GM19351 (cell line): ENCODE results near the gene IRF2BP1.
"Not testable (repeated sequence)": the region's sequence is repeated elsewhere in the genome, so short reads cannot be mapped to it uniquely, and the experiment has no call there.

Source experiments
- ATAC-seq: cut with Tn5 transposase; IDR thresholded peaks from one replicate; pipeline ENCODE4 v1.9.1; 2021; ENCODE audit warnings: mild to moderate bottlenecking, moderate library complexity; ENCODE audit not compliant: unreplicated experiment

The IRF2BP1 gene

DNA sequence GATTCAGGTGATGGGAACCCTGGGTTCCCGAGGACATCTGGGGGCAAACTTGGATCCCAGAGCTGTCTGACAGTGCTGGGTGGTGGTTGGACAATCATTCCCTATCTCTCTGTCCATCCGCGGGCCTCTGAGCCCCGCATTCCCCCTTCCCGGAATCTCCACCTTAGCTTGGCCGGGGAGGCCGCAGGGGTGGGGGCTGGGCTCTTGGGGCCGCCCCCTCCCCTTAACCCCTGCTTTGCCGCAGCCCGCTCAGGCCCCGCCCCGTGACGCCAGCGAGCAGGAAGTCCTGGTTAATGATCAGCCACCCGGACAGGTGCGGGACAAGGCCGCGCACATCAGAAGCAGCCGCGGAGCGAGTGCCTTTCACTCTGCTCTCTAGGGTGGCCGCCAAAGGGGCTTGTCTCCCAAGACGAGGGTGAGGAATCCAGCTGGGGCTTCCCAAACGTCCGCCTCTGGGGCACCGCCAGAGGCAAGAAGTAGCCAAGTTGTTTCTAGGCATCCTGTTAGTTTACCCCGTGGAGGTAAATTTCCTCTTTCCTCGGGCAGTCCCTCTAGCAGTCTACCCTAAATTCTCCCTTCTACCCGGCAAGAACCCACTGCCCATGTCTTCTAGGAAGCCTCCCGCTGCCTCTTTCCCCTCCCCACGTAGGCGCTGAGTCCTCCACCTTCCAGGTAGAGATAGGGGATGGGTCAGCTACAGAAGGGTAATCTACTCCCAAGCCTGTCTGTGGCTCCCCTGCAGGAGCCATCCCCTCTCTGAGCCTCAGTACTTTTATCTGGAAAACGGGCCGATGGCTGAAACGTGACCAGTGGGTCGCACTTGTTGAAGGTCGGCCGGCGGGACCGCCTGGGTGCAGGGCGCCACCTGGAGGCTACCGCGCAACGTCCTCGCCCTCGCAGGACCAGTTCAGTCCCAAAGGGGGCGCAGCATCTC is 3.0 kb downstream of the IRF2BP1 start:
- ATAC-seq = no peak

GRCh38 chr19:45881909-45882528 is 3.9 kb downstream of the IRF2BP1 start:
- ATAC-seq = no peak

GRCh38 chr19:45881082-45881908 is 4.6 kb downstream of the IRF2BP1 start:
- ATAC-seq = no peak

- no peak for ATAC-seq
Measured at GRCh38 chr19:45879971-45880370, 6.0 kb downstream of the IRF2BP1 start.

DNA sequence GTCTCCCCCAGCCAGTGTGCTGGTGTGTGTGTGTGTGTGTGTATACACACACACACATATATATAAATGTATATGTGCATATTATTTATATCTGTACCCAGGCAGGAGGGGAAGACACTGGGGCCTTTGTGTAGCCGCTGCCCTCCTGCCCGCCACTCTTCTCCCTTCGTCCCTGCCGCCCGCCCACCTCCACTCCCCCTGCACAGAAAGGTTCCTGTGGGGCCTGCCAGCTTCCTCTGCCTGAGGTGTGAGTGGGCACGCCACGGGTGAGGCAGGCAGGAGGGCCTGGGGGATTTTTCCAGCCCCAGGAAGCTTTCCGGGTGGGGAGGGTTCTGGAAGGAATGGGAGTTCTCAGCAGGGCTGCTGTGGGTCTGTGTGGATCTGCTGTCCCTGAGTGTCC is 6.9 kb downstream of the IRF2BP1 start:
- ATAC-seq = no peak

GRCh38 chr19:45878043-45878794 is 7.7 kb downstream of the IRF2BP1 start:
- no peak for ATAC-seq

GRCh38 chr19:45876411-45877197 is 9.3 kb downstream of the IRF2BP1 start:
- ATAC-seq = no peak

DNA sequence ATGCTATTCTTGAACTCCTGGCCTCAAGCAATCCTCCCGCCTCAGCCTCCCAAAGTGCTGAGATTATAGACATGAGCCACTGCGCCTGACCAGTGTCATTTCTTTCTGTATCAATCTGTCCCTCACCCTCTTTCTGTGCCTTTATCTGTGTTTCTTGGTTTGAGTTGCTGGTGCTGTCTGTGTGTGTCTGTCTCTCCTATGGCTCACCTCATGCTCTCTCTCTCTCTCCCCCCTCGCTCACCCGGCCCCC is 9.9 kb downstream of the IRF2BP1 start:
- ATAC-seq = no peak

GRCh38 chr19:45874620-45874966 is 11.3 kb downstream of the IRF2BP1 start:
- no peak for ATAC-seq

GRCh38 chr19:45873219-45873772 is 12.6 kb downstream of the IRF2BP1 start:
- no peak for ATAC-seq

DNA sequence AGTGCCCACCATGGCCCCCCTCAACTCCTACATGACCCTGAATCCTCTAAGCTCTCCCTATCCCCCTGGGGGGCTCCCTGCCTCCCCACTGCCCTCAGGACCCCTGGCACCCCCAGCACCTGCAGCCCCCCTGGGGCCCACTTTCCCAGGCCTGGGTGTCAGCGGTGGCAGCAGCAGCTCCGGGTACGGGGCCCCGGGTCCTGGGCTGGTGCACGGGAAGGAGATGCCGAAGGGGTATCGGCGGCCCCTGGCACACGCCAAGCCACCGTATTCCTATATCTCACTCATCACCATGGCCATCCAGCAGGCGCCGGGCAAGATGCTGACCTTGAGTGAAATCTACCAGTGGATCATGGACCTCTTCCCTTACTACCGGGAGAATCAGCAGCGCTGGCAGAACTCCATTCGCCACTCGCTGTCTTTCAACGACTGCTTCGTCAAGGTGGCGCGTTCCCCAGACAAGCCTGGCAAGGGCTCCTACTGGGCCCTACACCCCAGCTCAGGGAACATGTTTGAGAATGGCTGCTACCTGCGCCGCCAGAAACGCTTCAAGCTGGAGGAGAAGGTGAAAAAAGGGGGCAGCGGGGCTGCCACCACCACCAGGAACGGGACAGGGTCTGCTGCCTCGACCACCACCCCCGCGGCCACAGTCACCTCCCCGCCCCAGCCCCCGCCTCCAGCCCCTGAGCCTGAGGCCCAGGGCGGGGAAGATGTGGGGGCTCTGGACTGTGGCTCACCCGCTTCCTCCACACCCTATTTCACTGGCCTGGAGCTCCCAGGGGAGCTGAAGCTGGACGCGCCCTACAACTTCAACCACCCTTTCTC is 13.6 kb downstream of the IRF2BP1 start:
- ATAC-seq = no peak

- no peak for ATAC-seq
Measured at GRCh38 chr19:45870798-45871197, 15.1 kb downstream of the IRF2BP1 start.

GRCh38 chr19:45867241-45867640 is 18.7 kb downstream of the IRF2BP1 start:
- ATAC-seq = not testable (repeated sequence)

DNA sequence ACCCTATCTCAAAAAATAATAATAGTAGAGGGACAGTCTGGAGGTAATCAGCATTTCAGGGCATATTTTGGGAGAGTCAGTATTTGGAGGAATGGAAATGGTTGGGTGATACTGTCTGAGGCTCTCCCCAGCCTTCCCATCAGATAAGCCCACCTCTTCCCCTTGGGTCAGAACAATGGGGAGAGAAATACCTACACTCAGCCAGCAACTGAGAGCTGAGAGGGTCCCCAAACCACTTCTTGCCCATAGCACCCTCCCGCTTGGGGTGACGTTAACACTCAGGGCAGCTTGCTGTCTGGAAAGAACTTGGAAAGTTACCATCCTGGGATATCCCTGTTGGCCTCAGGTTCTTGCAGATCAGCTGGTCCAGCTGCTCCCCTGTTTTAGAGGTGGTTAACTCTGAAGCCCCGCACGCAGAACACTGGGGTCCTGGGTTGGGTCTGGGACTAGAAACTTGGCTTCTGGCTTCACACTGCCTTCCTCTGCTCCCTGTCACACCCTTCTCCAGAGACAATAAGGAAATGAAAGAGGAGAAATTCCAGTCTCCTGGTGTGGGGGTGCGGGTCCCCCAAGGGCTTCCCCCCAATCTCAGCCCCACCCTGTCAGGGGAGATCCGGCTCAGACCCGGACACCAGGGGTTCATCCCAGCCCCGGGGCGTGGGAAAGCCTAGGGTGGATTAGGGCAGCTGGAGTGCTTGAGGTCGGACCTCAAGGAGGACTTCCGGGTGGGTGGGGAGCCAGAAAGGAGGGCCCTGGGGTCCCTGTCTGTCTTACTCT is 19.4 kb downstream of the IRF2BP1 start:
- ATAC-seq = no peak

GRCh38 chr19:45865269-45865948 is 20.5 kb downstream of the IRF2BP1 start:
- no peak for ATAC-seq

- ATAC-seq = no peak
Measured at GRCh38 chr19:45864629-45865082, 21.3 kb downstream of the IRF2BP1 start.

DNA sequence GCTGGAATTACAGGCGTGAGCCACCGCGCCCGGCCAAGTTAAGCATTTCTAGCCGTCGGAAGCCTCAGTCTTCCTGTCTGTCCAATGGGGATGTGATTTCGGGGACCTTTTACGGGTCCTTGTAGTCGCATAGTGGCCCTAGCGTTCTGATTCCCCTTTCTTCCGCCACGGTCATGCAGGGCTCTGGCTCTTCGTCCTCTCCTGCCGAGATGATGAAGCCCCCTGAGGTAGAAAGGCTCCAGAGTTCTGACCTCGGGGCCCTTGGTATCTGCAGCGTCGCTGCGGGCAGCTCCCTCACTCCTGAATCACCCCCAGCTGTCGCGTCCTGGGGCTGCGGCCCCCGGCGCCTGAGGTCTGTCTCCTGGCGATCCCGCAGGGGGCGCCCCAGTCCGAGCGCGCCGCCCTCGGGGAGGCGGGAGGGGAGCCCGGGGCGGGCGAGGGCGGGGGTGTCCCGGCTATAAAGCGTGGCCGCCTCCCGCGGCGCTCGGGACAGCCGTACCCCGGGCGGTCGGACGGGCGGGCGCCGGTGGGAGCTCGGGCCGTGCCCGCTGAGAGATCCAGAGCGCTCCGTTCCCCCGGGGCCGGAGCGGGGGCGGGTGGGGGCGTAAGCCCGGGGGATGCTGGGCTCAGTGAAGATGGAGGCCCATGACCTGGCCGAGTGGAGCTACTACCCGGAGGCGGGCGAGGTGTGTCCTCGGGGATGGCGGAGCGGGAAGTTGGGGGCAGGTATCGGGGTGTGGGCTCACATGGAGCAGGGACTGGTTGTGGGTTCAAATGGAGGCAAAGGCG is 21.9 kb downstream of the IRF2BP1 start, which contains the start of gene FOXA3:
FOXA3 (plus strand) TSS at position 487 of the 789 bp plus-strand sequence; CDS start at position 618, 131 bp downstream.
- ATAC-seq = no peak
